Activated CD4-positive, alpha-beta T cell treated with anti-CD3 and anti-CD28 coated beads for 36 hours (primary cell): ENCODE data around the gene NTM. TPM values are rescaled to one million over a fixed set of nuclear protein-coding genes. Genes with fewer than 3 reads are reported as not detected.

ENCODE experiments used
- ATAC-seq: fragments of 200-7000 bp; cut with Tn5 transposase; one replicate; pipeline ENCODE4 v1.10.0; 2021; ENCODE audit warnings: mild to moderate bottlenecking, moderate library complexity
- CTCF ChIA-PET: fragments of 350-600 bp; sonication (Branson Sonifier 250); formaldehyde crosslinking; loops from one replicate; lab custom pipeline; 2021; ENCODE audit warnings: antibody characterized with exemption; lab: Charles Lee
- POLR2A ChIA-PET: fragments of 350-600 bp; sonication (Branson Sonifier 250); formaldehyde crosslinking; loops from one replicate; lab custom pipeline; 2021; ENCODE audit warnings: antibody characterized with exemption, inconsistent platforms; lab: Charles Lee
- DNase-seq: peaks from one replicate; pipeline ENCODE4 v3.0.0-alpha.2; 2020
- H3K27ac Mint-ChIP-seq: one replicate; pipeline ENCODE4 v1.8.0; 2021; ENCODE audit warnings: mixed read lengths
- H3K27me3 Mint-ChIP-seq: one replicate; pipeline ENCODE4 v1.8.0; 2021; ENCODE audit warnings: mixed read lengths
- H3K36me3 Mint-ChIP-seq: one replicate; pipeline ENCODE4 v1.8.0; 2021; ENCODE audit warnings: low read depth, mixed read lengths
- H3K4me1 Mint-ChIP-seq: one replicate; pipeline ENCODE4 v1.8.0; 2021; ENCODE audit warnings: mixed read lengths
- H3K4me3 Mint-ChIP-seq: one replicate; pipeline ENCODE4 v1.8.0; 2021; ENCODE audit warnings: mild to moderate bottlenecking, moderate library complexity, mixed read lengths
- H3K9me3 Mint-ChIP-seq: one replicate; pipeline ENCODE4 v1.8.0; 2021; ENCODE audit warnings: low read depth, mixed read lengths
- intact Hi-C, 2 experiments: fragments of 100-400 bp; cut with DNase I in 1 of 2; cut with micrococcal nuclease in 1 of 2; formaldehyde crosslinking; loops; one replicate each; pipeline versions ENCODE4 v1.14.2 to v1.15.1; 2022 to 2024; cut with DNase I, micrococcal nuclease
- total RNA-seq, 2 experiments: library from RNA; stranded (reverse); gene quantifications; one replicate each; pipeline ENCODE4 v1.2.3, GENCODE V29; 2021

The NTM gene
- total RNA-seq, 2 experiments from 2014 or later: not detected

DNA sequence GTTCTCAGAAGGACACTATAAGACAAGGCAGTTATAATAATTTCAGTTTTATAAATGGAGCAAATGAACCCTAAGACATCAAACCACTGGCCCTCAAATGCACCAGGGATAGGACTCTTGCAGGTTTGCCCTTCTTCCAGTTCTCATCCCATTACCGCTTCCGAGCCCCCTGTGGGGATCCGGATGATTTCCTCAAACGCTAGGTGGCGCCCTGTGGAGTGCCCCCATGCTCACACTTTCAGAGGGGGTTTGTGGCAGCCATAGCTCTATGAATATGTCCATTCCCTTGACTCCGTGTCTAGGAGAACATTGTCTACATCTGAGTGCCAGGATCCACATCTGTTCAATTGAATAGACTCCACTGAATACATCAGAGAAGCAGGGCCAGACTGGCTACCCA lies 816.3 kb downstream of the NTM start:
- ChIA-PET CTCF (no interaction called here), POLR2A (no interaction called here)
- peaks cover 2% of the 10 kb centered on the region for H3K27me3 Mint-ChIP-seq
- DNase-seq: no peak
- no peak overlapping the region for H3K27ac Mint-ChIP-seq
- H3K36me3 Mint-ChIP-seq: no peaks in the 10 kb centered on the region
- H3K4me3 Mint-ChIP-seq: no peak overlapping the region
- intact Hi-C loops: no loop called here
- no peaks in the 10 kb centered on the region for H3K4me1 Mint-ChIP-seq
- H3K9me3 Mint-ChIP-seq: peaks cover 2% of the 10 kb centered on the region
- ATAC-seq: no peak

GRCh38 chr11:132187386-132187785 lies 817.0 kb downstream of the NTM start:
- Mint-ChIP-seq H3K4me1 (no peaks in the 10 kb centered on the region), H3K27me3 (peaks cover 2% of the 10 kb centered on the region), H3K27ac (no peak overlapping the region), H3K36me3 (no peaks in the 10 kb centered on the region), H3K4me3 (no peak overlapping the region), H3K9me3 (peaks cover 2% of the 10 kb centered on the region)
- ChIA-PET CTCF (no interaction called here), POLR2A (no interaction called here)
- DNase-seq: no peak
- intact Hi-C loops: no loop called here
- ATAC-seq: no peak

DNA sequence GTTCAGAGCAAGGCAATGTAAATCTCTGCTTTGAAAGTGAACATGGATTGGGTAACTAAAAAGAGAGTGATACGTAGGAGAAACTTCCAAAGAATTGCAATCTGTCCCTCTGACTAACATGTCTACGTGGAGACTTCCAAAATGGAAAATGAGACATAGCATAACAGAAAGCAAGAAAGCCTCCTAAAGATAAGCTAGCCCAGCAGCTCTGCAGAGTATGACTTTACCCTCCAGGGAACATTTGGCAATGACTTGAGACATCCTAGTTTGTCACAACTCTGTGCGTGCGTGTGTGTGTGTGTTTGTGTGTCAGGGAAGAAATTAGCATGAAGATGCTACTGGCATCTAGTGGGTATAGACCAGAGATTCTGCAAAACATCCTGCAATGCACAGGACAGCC lies 817.4 kb downstream of the NTM start:
- ChIA-PET CTCF (no interaction called here), POLR2A (no interaction called here)
- Mint-ChIP-seq H3K4me1 (no peaks in the 10 kb centered on the region), H3K9me3 (peaks cover 2% of the 10 kb centered on the region), H3K36me3 (no peaks in the 10 kb centered on the region), H3K27me3 (peaks cover 2% of the 10 kb centered on the region), H3K4me3 (no peak overlapping the region), H3K27ac (no peak overlapping the region)
- ATAC-seq (no peak), DNase-seq (no peak)
- intact Hi-C loops: no loop called here

GRCh38 chr11:132196928-132197327 lies 826.5 kb downstream of the NTM start:
- no peaks in the 10 kb centered on the region for H3K27me3 Mint-ChIP-seq
- no peak for ATAC-seq
- H3K9me3 Mint-ChIP-seq: peaks cover 2% of the 10 kb centered on the region
- intact Hi-C loops: no loop called here
- H3K4me1 Mint-ChIP-seq: no peaks in the 10 kb centered on the region
- H3K4me3 Mint-ChIP-seq: no peak overlapping the region
- H3K36me3 Mint-ChIP-seq: no peaks in the 10 kb centered on the region
- ChIA-PET CTCF (no interaction called here), POLR2A (no interaction called here)
- no peak for DNase-seq
- no peak overlapping the region for H3K27ac Mint-ChIP-seq

- intact Hi-C loops: no loop called here
- POLR2A ChIA-PET: no interaction called here
- no peaks in the 10 kb centered on the region for H3K4me1 Mint-ChIP-seq
These were observed 830.0 kb downstream of the NTM start for GRCh38 chr11:132200353-132200936.

GRCh38 chr11:132202621-132203020 lies 832.2 kb downstream of the NTM start:
- Mint-ChIP-seq H3K4me3 (no peak overlapping the region), H3K27me3 (no peaks in the 10 kb centered on the region), H3K36me3 (no peaks in the 10 kb centered on the region), H3K27ac (no peak overlapping the region), H3K9me3 (no peaks in the 10 kb centered on the region), H3K4me1 (no peaks in the 10 kb centered on the region)
- no peak for DNase-seq
- ChIA-PET CTCF (interaction anchor here (1.0 kb wide), 1 partner anchor 106 kb away, joined by 4 read pairs; no protein-coding TSS in a partner anchor), POLR2A (no interaction called here)
- no peak for ATAC-seq
- intact Hi-C loops: no loop called here

More at GRCh38 chr11:132200353-132200936, 830.0 kb downstream of the NTM start:
- ATAC-seq: no peak
- DNase-seq: no peak
- Mint-ChIP-seq H3K27me3 (no peaks in the 10 kb centered on the region), H3K36me3 (no peaks in the 10 kb centered on the region), H3K27ac (no peak overlapping the region), H3K4me3 (no peak overlapping the region), H3K9me3 (peaks cover 1% of the 10 kb centered on the region)
- CTCF ChIA-PET: no interaction called here

DNA sequence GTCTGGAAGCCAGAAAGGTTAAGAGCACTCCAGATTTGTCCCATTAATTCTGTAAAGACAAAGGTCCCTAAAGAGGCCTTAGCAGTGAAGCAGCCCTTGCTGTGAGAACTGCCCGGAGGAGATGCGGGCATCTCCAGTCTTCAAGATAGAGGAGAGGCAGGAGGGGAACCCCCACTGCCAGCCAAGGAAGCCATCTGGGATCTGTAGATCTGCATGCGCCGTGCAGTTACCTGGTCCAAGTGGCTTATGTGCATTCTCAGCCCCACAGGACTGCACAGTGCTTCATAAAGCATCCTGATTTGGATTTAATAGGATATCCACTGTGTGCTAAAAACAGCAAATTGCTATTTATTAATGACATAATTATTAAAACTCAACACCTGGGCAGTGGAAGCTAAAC lies 834.6 kb downstream of the NTM start:
- Mint-ChIP-seq H3K36me3 (no peaks in the 10 kb centered on the region), H3K4me1 (no peaks in the 10 kb centered on the region), H3K4me3 (no peak overlapping the region), H3K27me3 (no peaks in the 10 kb centered on the region), H3K9me3 (no peaks in the 10 kb centered on the region), H3K27ac (no peak overlapping the region)
- ChIA-PET CTCF (no interaction called here), POLR2A (no interaction called here)
- ATAC-seq: no peak
- intact Hi-C loops: no loop called here
- DNase-seq: no peak

- ChIA-PET POLR2A (no interaction called here), CTCF (no interaction called here)
- no peak overlapping the region for H3K4me3 Mint-ChIP-seq
- intact Hi-C loops: no loop called here
- H3K36me3 Mint-ChIP-seq: no peaks in the 10 kb centered on the region
- H3K27me3 Mint-ChIP-seq: no peaks in the 10 kb centered on the region
- H3K27ac Mint-ChIP-seq: no peak overlapping the region
- DNase-seq (no peak), ATAC-seq (no peak)
- H3K9me3 Mint-ChIP-seq: no peaks in the 10 kb centered on the region
- no peaks in the 10 kb centered on the region for H3K4me1 Mint-ChIP-seq
These were observed 835.1 kb downstream of the NTM start for GRCh38 chr11:132205496-132205895.

- POLR2A ChIA-PET: no interaction called here
- CTCF ChIA-PET: no interaction called here
- Mint-ChIP-seq H3K27me3 (no peaks in the 10 kb centered on the region), H3K36me3 (no peaks in the 10 kb centered on the region), H3K4me1 (no peaks in the 10 kb centered on the region), H3K4me3 (no peak overlapping the region), H3K9me3 (no peaks in the 10 kb centered on the region), H3K27ac (no peak overlapping the region)
- ATAC-seq (no peak), DNase-seq (no peak)
- intact Hi-C loops: no loop called here
These were observed 836.6 kb downstream of the NTM start for GRCh38 chr11:132206993-132207392.

GRCh38 chr11:132208477-132209055 lies 838.2 kb downstream of the NTM start:
- H3K36me3 Mint-ChIP-seq: no peaks in the 10 kb centered on the region
- ATAC-seq (no peak), DNase-seq (no peak)
- H3K4me1 Mint-ChIP-seq: no peaks in the 10 kb centered on the region
- H3K4me3 Mint-ChIP-seq: no peak overlapping the region
- ChIA-PET CTCF (no interaction called here), POLR2A (no interaction called here)
- H3K9me3 Mint-ChIP-seq: no peaks in the 10 kb centered on the region
- intact Hi-C loops: no loop called here
- no peaks in the 10 kb centered on the region for H3K27me3 Mint-ChIP-seq
- no peak overlapping the region for H3K27ac Mint-ChIP-seq

GRCh38 chr11:132211479-132211878 lies 841.1 kb downstream of the NTM start:
- ATAC-seq (no peak), DNase-seq (no peak)
- POLR2A ChIA-PET: no interaction called here
- intact Hi-C loops: no loop called here
- CTCF ChIA-PET: no interaction called here
- H3K9me3 Mint-ChIP-seq: no peaks in the 10 kb centered on the region
- H3K4me3 Mint-ChIP-seq: no peak overlapping the region
- no peaks in the 10 kb centered on the region for H3K36me3 Mint-ChIP-seq
- no peaks in the 10 kb centered on the region for H3K4me1 Mint-ChIP-seq
- H3K27me3 Mint-ChIP-seq: no peaks in the 10 kb centered on the region
- no peak overlapping the region for H3K27ac Mint-ChIP-seq

GRCh38 chr11:132217856-132218255 lies 847.4 kb downstream of the NTM start:
- no peak overlapping the region for H3K4me3 Mint-ChIP-seq
- H3K27me3 Mint-ChIP-seq: no peaks in the 10 kb centered on the region
- CTCF ChIA-PET: no interaction called here
- DNase-seq: no peak
- no peak for ATAC-seq
- no peaks in the 10 kb centered on the region for H3K36me3 Mint-ChIP-seq
- intact Hi-C loops: no loop called here
- no peak overlapping the region for H3K27ac Mint-ChIP-seq
- H3K4me1 Mint-ChIP-seq: no peaks in the 10 kb centered on the region
- POLR2A ChIA-PET: no interaction called here
- no peaks in the 10 kb centered on the region for H3K9me3 Mint-ChIP-seq
